ENCODE results near the gene MCF2L. TPM values are rescaled to one million over a fixed set of nuclear protein-coding genes. Genes with fewer than 3 reads are reported as not detected.

The MCF2L gene
- total RNA-seq, 4 donors from 2014 or later = 62.1 to 186 (median 91.3) TPM

DNA sequence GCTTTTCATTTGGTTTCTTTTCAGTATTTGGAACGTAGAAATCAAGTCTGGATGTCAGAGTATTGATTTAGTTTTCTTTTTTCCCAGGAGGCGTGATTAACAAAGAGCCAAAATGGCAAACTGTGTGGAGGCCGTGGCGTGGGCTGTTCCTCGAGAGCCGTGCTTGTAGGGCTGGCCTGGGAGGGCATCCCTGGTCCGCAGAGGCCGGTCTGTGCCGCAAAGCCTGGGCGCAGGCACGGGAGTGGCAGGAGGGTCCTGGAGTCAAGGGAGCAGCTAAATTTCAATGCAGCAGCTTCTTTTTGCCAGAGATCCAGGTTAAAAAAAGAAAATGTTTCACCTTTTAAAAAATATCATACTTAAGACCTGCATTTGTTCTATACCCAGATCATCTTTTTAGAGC is 13.1 kb upstream of the MCF2L start:
- WGBS, 2 donors (ENCODE audit: low coverage in 1 of 2) = 80 to 87% methylated on average over 1 to 11 of the region's 11 CpGs
- TF ChIP-seq POLR2A (IDR thresholded peaks at IDR 0.05) (no peak), POLR2AphosphoS5 (IDR thresholded peaks at IDR 0.05) (no peak), EP300 (IDR thresholded peaks at IDR 0.05; ENCODE audit: low read depth) (no peak), CTCF (IDR thresholded peaks at IDR 0.05) (no peak)
- Histone ChIP-seq H3K4me3 (no peak overlapping the region), H3K27me3 (no peaks in the 10 kb centered on the region), H3K27ac (no peak overlapping the region), H3K36me3 (no peaks in the 10 kb centered on the region), H3K9me3 (no peaks in the 10 kb centered on the region), H3K4me1 (no peaks in the 10 kb centered on the region)
- in situ Hi-C loops (cut with MboI; ENCODE audit: low pct_ligation_motif_present in 1 of 4, low pct_unique_long_range_greater_than_20kb in 1 of 4, low sequenced_read_pairs in 3 of 4) = loop anchor here in 1 of 4 donors (25.0 kb wide), 1 partner anchor 431 kb away; no protein-coding TSS in a partner anchor
- intact Hi-C loops (cut with DNase I; ENCODE audit: low total_unique reads) = no loop called here
- DNase-seq = peak; percentile 2

GRCh38 chr13:112956571-112957294 is 12.3 kb upstream of the MCF2L start:
- H3K27ac ChIP-seq = no peak overlapping the region
- intact Hi-C loops (cut with DNase I; ENCODE audit: low total_unique reads) = no loop called here
- 82 to 87% methylated on average over 6 to 19 of the region's 19 CpGs for WGBS, 2 donors (ENCODE audit: low coverage in 1 of 2)
- H3K36me3 ChIP-seq = no peaks in the 10 kb centered on the region
- TF ChIP-seq EP300 (IDR thresholded peaks at IDR 0.05; ENCODE audit: low read depth) = no peak
- no peak for TF ChIP-seq CTCF (IDR thresholded peaks at IDR 0.05)
- TF ChIP-seq POLR2A (IDR thresholded peaks at IDR 0.05) = no peak
- no peak for TF ChIP-seq POLR2AphosphoS5 (IDR thresholded peaks at IDR 0.05)
- H3K4me1 ChIP-seq = no peaks in the 10 kb centered on the region
- DNase-seq = peak; percentile 1
- H3K27me3 ChIP-seq = no peaks in the 10 kb centered on the region
- H3K4me3 ChIP-seq = no peak overlapping the region
- in situ Hi-C loops (cut with MboI; ENCODE audit: low pct_ligation_motif_present in 1 of 4, low pct_unique_long_range_greater_than_20kb in 1 of 4, low sequenced_read_pairs in 3 of 4) = loop anchor here in 1 of 4 donors (25.0 kb wide), 1 partner anchor 431 kb away; no protein-coding TSS in a partner anchor
- no peaks in the 10 kb centered on the region for H3K9me3 ChIP-seq

GRCh38 chr13:112957295-112957677 is 11.7 kb upstream of the MCF2L start:
- WGBS, 2 donors (ENCODE audit: low coverage in 1 of 2) = 82% methylated on average over 12 of the region's 12 CpGs; no CpG with 5 or more reads in 1 of the 2 donors
- DNase-seq = no peak
- TF ChIP-seq POLR2A (IDR thresholded peaks at IDR 0.05) (no peak), EP300 (IDR thresholded peaks at IDR 0.05; ENCODE audit: low read depth) (no peak), CTCF (IDR thresholded peaks at IDR 0.05) (no peak), POLR2AphosphoS5 (IDR thresholded peaks at IDR 0.05) (no peak)
- Histone ChIP-seq H3K36me3 (no peaks in the 10 kb centered on the region), H3K27me3 (no peaks in the 10 kb centered on the region), H3K4me1 (no peaks in the 10 kb centered on the region), H3K4me3 (no peak overlapping the region), H3K27ac (no peak overlapping the region), H3K9me3 (no peaks in the 10 kb centered on the region)
- intact Hi-C loops (cut with DNase I; ENCODE audit: low total_unique reads) = no loop called here
- in situ Hi-C loops (cut with MboI; ENCODE audit: low pct_ligation_motif_present in 1 of 4, low pct_unique_long_range_greater_than_20kb in 1 of 4, low sequenced_read_pairs in 3 of 4) = loop anchor here in 1 of 4 donors (25.0 kb wide), 1 partner anchor 430 kb away; no protein-coding TSS in a partner anchor

DNA sequence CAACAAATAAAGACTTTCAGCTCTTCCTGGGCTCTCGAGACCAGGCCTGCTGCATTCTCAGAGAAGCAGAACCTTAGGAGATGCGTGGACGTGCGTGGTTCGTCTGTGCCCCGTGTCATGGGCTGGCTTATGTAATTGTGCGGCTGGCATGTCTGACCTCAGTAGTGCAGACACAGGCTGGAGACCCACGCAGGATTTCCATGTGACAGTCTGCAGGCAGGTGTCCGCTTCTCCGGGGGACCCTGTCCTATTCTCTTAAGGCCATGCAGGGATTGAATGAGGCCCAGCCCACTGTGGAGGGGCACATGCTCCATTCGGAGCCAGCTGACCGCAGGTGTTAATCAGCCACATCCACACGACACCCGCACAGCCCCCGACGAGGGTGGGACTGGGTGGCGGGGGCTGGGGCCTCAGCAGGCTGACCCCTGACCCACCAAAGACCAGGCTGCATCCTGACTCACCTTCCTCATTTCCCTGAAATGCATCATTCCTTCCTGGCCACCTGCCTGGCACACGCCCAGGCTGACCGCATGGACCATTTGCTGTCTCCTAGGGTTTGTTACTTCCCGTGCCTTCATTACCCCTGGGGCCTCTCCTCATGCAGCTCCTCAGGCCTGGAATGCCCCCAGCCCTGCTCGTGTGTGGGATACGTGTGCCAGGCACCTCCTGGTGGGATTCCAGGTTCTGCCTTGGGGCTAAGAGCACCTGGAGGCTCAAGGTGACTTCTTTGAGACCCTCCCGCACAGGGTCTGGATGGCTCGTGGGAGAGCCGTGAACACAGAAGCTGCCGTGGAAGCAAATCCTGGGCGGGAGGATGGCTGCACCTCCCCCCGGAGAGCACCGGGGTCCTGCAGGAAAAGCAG is 10.7 kb upstream of the MCF2L start:
- intact Hi-C loops (cut with DNase I; ENCODE audit: low total_unique reads) = no loop called here

More for the DNA sequence above, 10.7 kb upstream of the MCF2L start:
- Histone ChIP-seq H3K27ac (no peak overlapping the region), H3K27me3 (no peaks in the 10 kb centered on the region), H3K4me3 (no peak overlapping the region), H3K4me1 (no peaks in the 10 kb centered on the region), H3K36me3 (no peaks in the 10 kb centered on the region), H3K9me3 (no peaks in the 10 kb centered on the region)
- in situ Hi-C loops (cut with MboI; ENCODE audit: low pct_ligation_motif_present in 1 of 4, low pct_unique_long_range_greater_than_20kb in 1 of 4, low sequenced_read_pairs in 3 of 4) = loop anchor here in 1 of 4 donors (25.0 kb wide), 1 partner anchor 429 kb away; no protein-coding TSS in a partner anchor
- TF ChIP-seq POLR2AphosphoS5 (IDR thresholded peaks at IDR 0.05) (no peak), POLR2A (IDR thresholded peaks at IDR 0.05) (no peak), EP300 (IDR thresholded peaks at IDR 0.05; ENCODE audit: low read depth) (no peak), CTCF (IDR thresholded peaks at IDR 0.05) (no peak)
- WGBS, 2 donors (ENCODE audit: low coverage in 1 of 2) = 86 to 95% methylated on average over 6 to 26 of the region's 29 CpGs
- no peak for DNase-seq

Measured in transverse colon (tissue), 4 donors.